ENCODE data around the gene FPGS.

Gene FPGS

DNA sequence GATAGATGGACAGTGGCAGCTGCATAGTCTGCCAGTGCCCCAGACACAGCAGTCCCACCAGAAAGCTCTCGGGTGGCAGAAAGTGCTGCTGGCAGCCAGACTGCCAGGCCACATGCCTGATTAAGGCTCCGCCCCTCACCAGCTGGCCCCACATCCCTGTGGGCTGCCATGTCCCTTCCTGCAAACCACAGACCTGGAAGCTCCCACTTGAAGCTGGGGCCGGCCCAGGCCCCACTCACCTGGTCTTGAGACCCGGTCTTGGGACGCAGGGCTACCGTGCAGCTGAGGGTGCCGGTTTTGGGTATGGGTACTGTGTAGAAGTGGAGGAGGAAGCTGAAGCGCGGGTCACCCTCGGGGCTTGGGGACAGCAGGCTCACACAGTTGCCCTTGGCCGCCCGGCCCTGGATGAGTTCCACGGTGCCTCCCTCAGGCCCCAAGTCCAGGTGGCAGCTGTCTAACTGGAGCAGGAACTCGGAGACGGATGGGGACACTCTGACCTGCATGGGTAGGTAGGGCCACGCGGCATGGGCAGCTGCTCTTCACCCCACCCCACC lies 15.3 kb downstream of the FPGS start:
- TF ChIP-seq, protein P1, sequence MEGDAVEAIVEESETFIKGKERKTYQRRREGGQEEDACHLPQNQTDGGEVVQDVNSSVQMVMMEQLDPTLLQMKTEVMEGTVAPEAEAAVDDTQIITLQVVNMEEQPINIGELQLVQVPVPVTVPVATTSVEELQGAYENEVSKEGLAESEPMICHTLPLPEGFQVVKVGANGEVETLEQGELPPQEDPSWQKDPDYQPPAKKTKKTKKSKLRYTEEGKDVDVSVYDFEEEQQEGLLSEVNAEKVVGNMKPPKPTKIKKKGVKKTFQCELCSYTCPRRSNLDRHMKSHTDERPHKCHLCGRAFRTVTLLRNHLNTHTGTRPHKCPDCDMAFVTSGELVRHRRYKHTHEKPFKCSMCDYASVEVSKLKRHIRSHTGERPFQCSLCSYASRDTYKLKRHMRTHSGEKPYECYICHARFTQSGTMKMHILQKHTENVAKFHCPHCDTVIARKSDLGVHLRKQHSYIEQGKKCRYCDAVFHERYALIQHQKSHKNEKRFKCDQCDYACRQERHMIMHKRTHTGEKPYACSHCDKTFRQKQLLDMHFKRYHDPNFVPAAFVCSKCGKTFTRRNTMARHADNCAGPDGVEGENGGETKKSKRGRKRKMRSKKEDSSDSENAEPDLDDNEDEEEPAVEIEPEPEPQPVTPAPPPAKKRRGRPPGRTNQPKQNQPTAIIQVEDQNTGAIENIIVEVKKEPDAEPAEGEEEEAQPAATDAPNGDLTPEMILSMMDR (IDR thresholded peaks at IDR 0.05; ENCODE audit: extremely low read depth, insufficient read depth, missing control alignments), result no peak
- in situ Hi-C loops (cut with MboI; ENCODE audit: low pct_unique_long_range_greater_than_20kb, low sequenced_read_pairs, unreplicated experiment), result no loop called here
- no peak for DNase-seq (ENCODE audit: low spot score)

DNA sequence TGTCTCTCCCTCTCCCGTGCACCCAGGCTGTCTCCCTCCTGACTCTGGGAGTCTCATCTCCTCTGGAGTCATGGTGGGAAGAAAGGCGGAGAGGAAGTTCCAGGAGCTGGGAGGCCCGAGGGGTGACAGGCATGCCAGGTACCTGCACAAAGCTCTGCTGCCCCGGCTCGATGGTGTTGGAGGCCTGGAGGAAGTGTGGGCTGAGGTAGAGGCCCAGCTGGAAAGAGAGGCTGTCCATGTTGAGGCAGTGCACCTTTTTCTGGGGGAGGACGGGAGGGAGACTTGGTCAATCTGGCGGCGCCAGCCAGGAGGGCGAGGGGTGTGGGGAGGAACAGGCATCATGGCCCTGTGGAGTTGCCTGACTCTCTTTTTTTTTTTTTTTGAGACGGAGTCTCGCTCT lies 15.9 kb downstream of the FPGS start:
- no peak for DNase-seq (ENCODE audit: low spot score)
- TF ChIP-seq, protein P1 (IDR thresholded peaks at IDR 0.05; ENCODE audit: extremely low read depth, insufficient read depth, missing control alignments), result no peak
- in situ Hi-C loops (cut with MboI; ENCODE audit: low pct_unique_long_range_greater_than_20kb, low sequenced_read_pairs, unreplicated experiment), result no loop called here

DNA sequence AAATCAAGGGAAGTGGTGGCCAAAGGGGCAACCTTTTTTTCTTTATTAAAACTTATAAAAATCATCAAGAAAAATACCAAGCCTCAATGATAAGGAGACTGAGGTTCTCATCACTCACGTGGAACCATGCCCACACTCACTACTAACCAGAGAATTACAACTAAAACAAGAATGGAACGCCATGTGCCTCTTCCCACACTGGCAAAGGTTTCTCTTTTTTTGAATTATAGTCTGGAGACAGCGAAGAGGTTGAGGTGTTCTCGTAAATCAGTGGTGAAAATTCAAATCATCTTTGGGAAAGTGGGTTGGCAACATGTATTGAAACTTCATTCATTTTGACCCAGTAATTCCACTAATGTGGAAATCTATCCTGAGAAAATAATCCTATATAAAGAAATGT lies 19.4 kb downstream of the FPGS start:
- in situ Hi-C loops (cut with MboI; ENCODE audit: low pct_unique_long_range_greater_than_20kb, low sequenced_read_pairs, unreplicated experiment), result no loop called here
- DNase-seq (ENCODE audit: low spot score), result no peak
- TF ChIP-seq, protein P1 (IDR thresholded peaks at IDR 0.05; ENCODE audit: extremely low read depth, insufficient read depth, missing control alignments), result no peak

DNA sequence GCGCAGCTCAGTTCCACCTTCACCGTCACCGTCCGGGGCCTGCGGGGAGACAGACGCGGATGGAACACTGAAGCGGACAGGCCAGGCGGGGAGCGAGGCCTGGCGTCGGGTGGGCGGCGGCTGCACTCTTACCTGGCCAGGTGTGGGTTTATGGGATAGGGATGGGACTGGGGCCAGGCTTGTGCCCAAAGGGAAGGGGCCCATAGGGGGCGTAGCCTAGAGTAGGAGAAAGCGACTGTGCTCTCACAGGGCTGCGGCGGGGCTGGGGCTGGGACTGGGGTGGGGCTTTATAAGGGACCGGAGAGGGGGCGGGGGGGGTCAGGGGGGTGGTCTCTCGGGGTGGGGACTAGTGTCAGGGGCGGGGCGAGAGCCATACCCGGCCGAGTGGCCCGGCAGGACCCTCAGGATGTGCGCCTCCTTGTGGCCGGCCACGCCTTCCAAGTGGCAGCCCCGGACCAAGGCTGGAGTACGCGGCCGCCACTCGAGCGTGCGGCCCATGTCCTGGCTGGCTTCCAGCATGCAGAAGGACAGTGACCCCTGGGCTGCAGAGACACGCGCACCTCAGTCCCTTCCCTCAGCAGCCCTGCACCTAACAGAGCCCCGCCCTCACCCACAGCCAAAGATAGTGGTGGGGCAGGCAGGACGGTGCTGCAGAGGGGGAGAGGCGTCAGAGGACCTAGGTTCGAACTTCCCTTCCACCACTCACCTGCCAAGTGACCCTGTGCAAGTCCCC lies 22.8 kb downstream of the FPGS start:
- TF ChIP-seq, protein P1 (IDR thresholded peaks at IDR 0.05; ENCODE audit: extremely low read depth, insufficient read depth, missing control alignments), result peak; percentile 50
- in situ Hi-C loops (cut with MboI; ENCODE audit: low pct_unique_long_range_greater_than_20kb, low sequenced_read_pairs, unreplicated experiment), result no loop called here
- DNase-seq (ENCODE audit: low spot score), result no peak

DNA sequence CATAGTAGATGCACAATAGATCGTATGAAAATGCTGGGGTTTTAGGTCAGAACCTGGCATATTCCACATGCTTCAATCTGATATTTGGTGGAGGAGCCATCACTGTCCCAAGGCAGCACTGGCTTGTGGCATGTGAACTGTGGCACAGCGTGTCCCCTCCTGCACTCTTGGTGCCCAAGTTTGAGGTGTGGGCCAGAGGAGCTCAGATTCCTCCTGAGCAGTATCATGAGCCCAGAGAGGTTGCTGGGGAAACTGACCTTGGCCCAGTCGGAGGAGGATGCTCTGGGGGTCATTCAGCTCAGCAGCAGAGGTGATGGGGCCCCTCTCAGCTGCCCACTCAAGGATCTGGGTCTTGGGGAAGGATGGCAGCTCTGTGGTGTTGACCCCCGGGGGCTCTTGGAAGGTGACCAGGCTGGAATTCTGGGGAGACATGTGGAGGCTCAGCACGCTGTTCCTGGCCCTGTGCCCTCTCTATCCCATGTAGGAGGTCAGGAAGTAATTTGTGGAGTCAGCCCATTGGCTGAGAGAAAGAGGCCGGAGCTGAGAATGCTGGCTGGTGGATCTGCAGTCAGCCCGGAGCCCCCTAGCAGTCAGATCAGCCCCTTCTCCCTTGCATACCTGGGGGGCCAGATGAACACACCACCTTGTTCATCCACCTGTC lies 23.7 kb downstream of the FPGS start:
- in situ Hi-C loops (cut with MboI; ENCODE audit: low pct_unique_long_range_greater_than_20kb, low sequenced_read_pairs, unreplicated experiment), result no loop called here
- no peak for DNase-seq (ENCODE audit: low spot score)
- TF ChIP-seq, protein P1 (IDR thresholded peaks at IDR 0.05; ENCODE audit: extremely low read depth, insufficient read depth, missing control alignments), result no peak

DNA sequence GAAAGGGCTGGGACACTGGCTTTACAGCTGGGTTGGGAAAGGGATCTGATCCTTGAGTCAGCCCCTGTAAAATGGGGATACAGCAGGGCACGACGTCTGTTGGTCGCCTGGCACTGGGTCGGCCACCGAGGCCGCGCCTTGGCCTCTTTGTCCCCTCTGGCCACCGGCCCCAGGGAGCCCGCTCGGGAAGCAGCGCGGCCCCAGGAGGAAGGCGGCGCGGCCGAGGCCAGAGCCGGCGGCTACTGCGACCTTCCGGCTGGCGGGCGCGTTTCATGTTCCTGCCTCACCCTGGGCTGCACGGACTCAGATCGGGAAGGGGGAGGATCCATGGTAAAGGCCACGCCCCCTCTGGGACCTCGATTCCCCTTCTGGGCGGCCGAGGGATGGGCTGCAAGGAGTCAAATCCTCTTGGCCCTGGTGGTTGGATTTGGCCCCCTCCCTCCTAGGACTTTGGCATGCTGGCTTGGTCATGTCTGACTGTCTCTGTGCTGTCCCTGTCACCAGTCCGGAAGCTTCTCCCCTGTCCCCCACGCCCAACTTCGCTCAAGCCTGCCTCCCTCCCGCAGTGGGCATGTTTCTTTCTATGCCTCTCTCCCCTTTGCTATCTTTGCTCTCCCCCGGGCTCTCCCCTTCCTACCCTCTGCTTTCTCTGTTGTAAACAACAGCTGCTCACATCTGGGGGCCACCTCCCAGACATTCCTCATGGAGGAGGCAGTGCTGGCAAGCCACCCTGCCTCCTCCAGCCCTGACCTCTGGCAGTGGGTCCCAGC lies 25.8 kb downstream of the FPGS start:
- DNase-seq (ENCODE audit: low spot score), result no peak
- TF ChIP-seq, protein P1 (IDR thresholded peaks at IDR 0.05; ENCODE audit: extremely low read depth, insufficient read depth, missing control alignments), result no peak
- in situ Hi-C loops (cut with MboI; ENCODE audit: low pct_unique_long_range_greater_than_20kb, low sequenced_read_pairs, unreplicated experiment), result no loop called here

Measured in GM13977 (cell line).